Measurements from ENCODE around the gene GLT6D1.

The GLT6D1 gene

GRCh38 chr9:135584934-135585333 lies 54.4 kb downstream of the GLT6D1 start:
- DNase-seq (ENCODE audit: low spot score), result no peak

- DNase-seq (ENCODE audit: low spot score), result no peak
Observed at GRCh38 chr9:135584371-135584770, 55.0 kb downstream of the GLT6D1 start.

- no peak for DNase-seq (ENCODE audit: low spot score)
Observed at GRCh38 chr9:135583688-135584011, 55.7 kb downstream of the GLT6D1 start.

- DNase-seq (ENCODE audit: low spot score), result no peak
Observed at GRCh38 chr9:135582966-135583687, 56.2 kb downstream of the GLT6D1 start.

GRCh38 chr9:135582541-135582940 lies 56.8 kb downstream of the GLT6D1 start:
- no peak for DNase-seq (ENCODE audit: low spot score)

GRCh38 chr9:135581636-135582426 lies 57.5 kb downstream of the GLT6D1 start:
- DNase-seq (ENCODE audit: low spot score), result no peak

- no peak for DNase-seq (ENCODE audit: low spot score)
Observed at GRCh38 chr9:135580664-135581380, 58.5 kb downstream of the GLT6D1 start.

GRCh38 chr9:135579889-135580660 lies 59.3 kb downstream of the GLT6D1 start:
- DNase-seq (ENCODE audit: low spot score), result no peak

GRCh38 chr9:135579356-135579755 lies 60.0 kb downstream of the GLT6D1 start:
- no peak for DNase-seq (ENCODE audit: low spot score)

- DNase-seq (ENCODE audit: low spot score), result no peak
Observed at GRCh38 chr9:135577256-135577655, 62.1 kb downstream of the GLT6D1 start.

GRCh38 chr9:135575995-135576631 lies 63.2 kb downstream of the GLT6D1 start:
- no peak for DNase-seq (ENCODE audit: low spot score)

- DNase-seq (ENCODE audit: low spot score), result no peak
Observed at GRCh38 chr9:135574943-135575342, 64.4 kb downstream of the GLT6D1 start.

GRCh38 chr9:135574331-135574730 lies 65.0 kb downstream of the GLT6D1 start:
- no peak for DNase-seq (ENCODE audit: low spot score)

Data from hematopoietic multipotent progenitor cell treated with erythropoietin and hydrocortisone succinate and interleukin-3 and kit ligand, for 17 days (in vitro differentiated cells).